Measurements from ENCODE around the gene CWC27. TPM values are rescaled to one million over a fixed set of nuclear protein-coding genes. Genes with fewer than 3 reads are reported as not detected.

CWC27 gene
- total and polyA plus RNA-seq, 2 of the 13 experiments (the other 11 are each of a cell fraction or from before 2014, with no cell fraction given): 21.1 to 25.7 TPM

DNA sequence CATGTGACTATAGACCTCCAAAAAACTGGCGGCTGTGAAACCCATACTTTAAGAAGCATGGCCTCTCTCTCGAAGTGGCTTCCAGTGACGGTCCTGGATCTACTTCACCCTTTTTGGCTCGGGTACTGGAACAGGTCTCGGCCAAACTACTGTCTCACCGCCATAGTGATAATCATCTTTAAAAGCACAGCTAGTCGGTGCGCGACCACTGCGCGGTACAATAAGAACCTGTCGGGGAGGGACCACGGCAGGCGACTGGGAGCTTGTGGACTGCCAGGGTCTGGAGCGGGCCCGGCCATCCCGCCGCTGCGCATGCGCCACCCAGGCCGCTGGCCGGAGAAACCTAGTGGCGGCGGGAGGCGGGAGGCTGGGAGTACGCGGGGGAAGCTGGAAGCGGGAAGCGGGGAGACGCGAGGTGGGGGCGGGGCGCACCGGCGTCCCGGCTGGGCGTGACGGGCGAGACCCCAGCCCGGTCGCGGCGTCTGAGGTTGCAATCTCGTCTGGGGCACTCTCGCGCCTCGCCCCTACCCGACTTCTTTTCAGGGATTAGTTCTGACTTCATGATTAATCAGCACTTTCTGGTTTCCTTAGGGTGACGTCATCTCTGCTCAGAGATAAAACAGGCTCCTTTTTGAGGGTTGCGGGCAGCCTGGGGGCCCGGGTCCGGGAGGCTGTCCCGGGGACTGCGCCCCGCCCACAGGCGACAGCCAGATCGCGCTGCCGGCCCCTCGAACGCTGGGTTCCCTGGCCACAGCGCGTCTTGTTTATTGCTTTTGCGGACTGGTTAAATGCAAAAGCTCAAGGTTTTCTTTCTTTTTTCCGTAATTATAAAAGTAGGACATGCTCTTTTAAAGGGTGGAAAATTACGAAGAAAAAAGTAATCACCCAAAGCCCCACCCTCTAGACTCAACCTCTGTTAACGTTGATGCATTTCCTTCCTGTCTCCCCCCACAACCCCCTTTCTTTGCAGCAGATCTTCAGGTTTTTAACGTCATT lies 266.8 kb downstream of the CWC27 start (continued):
- TF ChIP-seq, protein P1, sequence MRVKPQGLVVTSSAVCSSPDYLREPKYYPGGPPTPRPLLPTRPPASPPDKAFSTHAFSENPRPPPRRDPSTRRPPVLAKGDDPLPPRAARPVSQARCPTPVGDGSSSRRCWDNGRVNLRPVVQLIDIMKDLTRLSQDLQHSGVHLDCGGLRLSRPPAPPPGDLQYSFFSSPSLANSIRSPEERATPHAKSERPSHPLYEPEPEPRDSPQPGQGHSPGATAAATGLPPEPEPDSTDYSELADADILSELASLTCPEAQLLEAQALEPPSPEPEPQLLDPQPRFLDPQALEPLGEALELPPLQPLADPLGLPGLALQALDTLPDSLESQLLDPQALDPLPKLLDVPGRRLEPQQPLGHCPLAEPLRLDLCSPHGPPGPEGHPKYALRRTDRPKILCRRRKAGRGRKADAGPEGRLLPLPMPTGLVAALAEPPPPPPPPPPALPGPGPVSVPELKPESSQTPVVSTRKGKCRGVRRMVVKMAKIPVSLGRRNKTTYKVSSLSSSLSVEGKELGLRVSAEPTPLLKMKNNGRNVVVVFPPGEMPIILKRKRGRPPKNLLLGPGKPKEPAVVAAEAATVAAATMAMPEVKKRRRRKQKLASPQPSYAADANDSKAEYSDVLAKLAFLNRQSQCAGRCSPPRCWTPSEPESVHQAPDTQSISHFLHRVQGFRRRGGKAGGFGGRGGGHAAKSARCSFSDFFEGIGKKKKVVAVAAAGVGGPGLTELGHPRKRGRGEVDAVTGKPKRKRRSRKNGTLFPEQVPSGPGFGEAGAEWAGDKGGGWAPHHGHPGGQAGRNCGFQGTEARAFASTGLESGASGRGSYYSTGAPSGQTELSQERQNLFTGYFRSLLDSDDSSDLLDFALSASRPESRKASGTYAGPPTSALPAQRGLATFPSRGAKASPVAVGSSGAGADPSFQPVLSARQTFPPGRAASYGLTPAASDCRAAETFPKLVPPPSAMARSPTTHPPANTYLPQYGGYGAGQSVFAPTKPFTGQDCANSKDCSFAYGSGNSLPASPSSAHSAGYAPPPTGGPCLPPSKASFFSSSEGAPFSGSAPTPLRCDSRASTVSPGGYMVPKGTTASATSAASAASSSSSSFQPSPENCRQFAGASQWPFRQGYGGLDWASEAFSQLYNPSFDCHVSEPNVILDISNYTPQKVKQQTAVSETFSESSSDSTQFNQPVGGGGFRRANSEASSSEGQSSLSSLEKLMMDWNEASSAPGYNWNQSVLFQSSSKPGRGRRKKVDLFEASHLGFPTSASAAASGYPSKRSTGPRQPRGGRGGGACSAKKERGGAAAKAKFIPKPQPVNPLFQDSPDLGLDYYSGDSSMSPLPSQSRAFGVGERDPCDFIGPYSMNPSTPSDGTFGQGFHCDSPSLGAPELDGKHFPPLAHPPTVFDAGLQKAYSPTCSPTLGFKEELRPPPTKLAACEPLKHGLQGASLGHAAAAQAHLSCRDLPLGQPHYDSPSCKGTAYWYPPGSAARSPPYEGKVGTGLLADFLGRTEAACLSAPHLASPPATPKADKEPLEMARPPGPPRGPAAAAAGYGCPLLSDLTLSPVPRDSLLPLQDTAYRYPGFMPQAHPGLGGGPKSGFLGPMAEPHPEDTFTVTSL (CRISPR knock-in tag; IDR thresholded peaks at IDR 0.05; ENCODE audit: borderline replicate concordance): no peak
- TF ChIP-seq SMAD9 (CRISPR knock-in tag; IDR thresholded peaks at IDR 0.05): no peak
- TF ChIP-seq ZNF720 (CRISPR knock-in tag; IDR thresholded peaks at IDR 0.05): no peak
- peak; percentile 80 for TF ChIP-seq DMAP1 (CRISPR knock-in tag; IDR thresholded peaks at IDR 0.05)
- TF ChIP-seq AKNA (CRISPR knock-in tag; IDR thresholded peaks at IDR 0.05; ENCODE audit: borderline replicate concordance): no peak
- no peak for TF ChIP-seq ZFP90 (CRISPR knock-in tag; IDR thresholded peaks at IDR 0.05; ENCODE audit: borderline replicate concordance)
- no peak for TF ChIP-seq ZNF33B (CRISPR knock-in tag; IDR thresholded peaks at IDR 0.05)
- TF ChIP-seq ATF7-NPFF (CRISPR knock-in tag; IDR thresholded peaks at IDR 0.05; ENCODE audit: low read depth): no peak
- TF ChIP-seq ZZZ3 (CRISPR knock-in tag; IDR thresholded peaks at IDR 0.05; ENCODE audit: borderline replicate concordance): no peak
- 0 out of 2 replicates have a peak, but pooled peaks have one; percentile 12 for TF ChIP-seq TGIF2 (CRISPR knock-in tag; IDR thresholded peaks at IDR 0.05)
- no peak for TF ChIP-seq PAWR (CRISPR knock-in tag; IDR thresholded peaks at IDR 0.05; ENCODE audit: borderline replicate concordance)
- TF ChIP-seq TMF1 (CRISPR knock-in tag; IDR thresholded peaks at IDR 0.05; ENCODE audit: low read depth): no peak
- TF ChIP-seq MEF2D (CRISPR knock-in tag; IDR thresholded peaks at IDR 0.05): no peak
- TF ChIP-seq ZNF468 (CRISPR knock-in tag; IDR thresholded peaks at IDR 0.05): peak; percentile 50; the same call in 1 of the 2 replicates
